Fibroblast of pulmonary artery (primary cell): ENCODE data around the gene TNS1.
A peak's percentile ranks its signal among the peaks of the same experiment; 100 is the strongest.

Experiments
- DNase-seq: peaks from one replicate; pipeline ENCODE4 v3.0.0-alpha.2; 2010; ENCODE audit warnings: low read depth
- H3K4me3 ChIP-seq: replicated peaks from 2 replicates; pipeline ENCODE4 v1.5.1; 2011; ENCODE audit warnings: low read depth, mild to moderate bottlenecking, control low read depth, low read length, moderate library complexity
- TF ChIP-seq, protein P1 (sequence below): IDR thresholded peaks from 2 replicates; pipeline ENCODE4 v1.5.1; 2011; ENCODE audit warnings: mild to moderate bottlenecking, control low read depth, low read length, inconsistent platforms; ENCODE audit errors: missing control alignments

Gene TNS1

DNA sequence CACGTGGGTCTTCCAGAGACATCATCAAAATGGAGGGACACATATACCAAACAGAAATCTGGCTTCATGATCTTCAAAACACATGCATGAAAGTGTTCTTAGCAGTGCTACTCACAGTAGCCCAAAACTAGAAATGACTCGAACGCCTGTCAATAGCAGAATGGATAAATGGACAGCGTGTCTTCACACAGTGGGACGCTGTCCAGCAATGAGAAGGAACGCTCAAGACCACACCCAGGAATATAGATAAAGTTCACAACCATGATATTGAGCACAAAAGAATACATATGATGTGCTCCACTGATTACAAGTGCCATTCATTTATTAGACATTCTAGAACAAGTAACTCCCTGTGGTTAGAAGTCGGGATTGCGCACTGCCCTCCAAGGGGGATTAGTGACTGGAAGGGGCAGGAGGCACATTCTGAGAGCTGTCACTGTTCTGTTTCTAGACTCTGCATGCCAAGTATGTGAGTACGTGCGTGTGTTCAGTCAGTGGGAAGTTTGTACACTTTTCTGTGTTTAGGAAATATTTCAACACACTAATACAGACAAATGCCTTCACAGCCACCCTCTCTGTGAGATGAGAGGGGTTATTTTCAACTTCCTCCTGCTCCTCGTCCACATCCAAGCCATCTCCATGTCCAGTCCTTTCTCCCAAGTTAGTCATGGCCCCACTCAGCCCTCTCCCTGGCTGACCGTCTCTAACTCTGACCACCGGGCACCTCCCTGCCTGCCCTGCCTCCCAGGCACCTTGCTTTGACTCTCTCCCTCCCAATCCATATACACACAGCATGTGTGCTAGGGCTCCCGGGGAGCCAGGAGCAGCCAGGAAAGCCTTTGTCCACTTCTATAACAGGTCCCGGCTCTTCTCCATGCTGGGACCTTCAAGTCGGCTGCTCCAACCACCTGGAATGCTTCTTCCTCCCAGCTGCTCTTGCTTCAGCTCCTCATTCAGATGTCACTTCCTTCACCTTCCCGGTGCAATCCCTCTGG lies 26.9 kb upstream of the TNS1 start:
- TF ChIP-seq, protein P1, sequence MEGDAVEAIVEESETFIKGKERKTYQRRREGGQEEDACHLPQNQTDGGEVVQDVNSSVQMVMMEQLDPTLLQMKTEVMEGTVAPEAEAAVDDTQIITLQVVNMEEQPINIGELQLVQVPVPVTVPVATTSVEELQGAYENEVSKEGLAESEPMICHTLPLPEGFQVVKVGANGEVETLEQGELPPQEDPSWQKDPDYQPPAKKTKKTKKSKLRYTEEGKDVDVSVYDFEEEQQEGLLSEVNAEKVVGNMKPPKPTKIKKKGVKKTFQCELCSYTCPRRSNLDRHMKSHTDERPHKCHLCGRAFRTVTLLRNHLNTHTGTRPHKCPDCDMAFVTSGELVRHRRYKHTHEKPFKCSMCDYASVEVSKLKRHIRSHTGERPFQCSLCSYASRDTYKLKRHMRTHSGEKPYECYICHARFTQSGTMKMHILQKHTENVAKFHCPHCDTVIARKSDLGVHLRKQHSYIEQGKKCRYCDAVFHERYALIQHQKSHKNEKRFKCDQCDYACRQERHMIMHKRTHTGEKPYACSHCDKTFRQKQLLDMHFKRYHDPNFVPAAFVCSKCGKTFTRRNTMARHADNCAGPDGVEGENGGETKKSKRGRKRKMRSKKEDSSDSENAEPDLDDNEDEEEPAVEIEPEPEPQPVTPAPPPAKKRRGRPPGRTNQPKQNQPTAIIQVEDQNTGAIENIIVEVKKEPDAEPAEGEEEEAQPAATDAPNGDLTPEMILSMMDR = no peak
- DNase-seq = peak; percentile 23
- H3K4me3 ChIP-seq = no peak overlapping the region

DNA sequence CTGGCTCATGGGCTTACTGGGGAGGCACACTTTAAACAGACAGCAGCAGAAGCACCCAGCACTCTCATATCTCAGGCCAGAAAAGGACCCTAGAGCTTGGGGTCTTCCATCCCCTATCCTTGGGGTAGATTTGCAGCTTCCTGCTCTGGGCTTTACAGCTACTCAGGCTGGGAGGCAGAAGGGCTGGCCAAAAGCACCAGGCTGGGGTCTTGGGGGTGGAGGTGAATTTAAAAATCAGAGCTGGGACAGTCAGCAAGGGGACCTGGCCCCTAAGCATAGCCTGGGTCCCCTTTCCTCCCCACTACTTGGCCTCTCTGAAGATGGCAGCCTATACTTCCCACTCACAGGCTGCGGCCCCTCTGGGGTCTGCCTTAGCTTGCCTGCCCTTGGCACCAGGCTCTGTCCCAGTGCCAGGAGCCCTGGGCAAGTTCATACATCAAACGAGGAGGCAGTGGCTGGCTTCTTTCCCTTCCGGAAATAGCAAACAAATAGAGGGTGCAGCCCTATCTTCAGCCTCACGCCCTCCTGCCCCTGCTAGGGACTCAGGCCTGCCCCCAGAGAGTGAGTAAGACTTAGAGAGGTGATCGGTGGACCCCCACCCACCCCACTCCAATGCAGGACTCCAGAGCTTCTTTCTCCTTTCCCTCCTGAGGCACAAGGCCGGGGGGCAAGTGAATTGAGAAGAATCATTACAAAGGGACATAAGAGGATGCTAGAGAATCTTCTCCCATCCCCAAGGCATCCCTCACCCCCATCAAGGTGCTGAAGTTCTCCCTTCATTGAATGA lies 26.0 kb upstream of the TNS1 start:
- no peak overlapping the region for H3K4me3 ChIP-seq
- TF ChIP-seq, protein P1 = no peak
- DNase-seq = no peak

DNA sequence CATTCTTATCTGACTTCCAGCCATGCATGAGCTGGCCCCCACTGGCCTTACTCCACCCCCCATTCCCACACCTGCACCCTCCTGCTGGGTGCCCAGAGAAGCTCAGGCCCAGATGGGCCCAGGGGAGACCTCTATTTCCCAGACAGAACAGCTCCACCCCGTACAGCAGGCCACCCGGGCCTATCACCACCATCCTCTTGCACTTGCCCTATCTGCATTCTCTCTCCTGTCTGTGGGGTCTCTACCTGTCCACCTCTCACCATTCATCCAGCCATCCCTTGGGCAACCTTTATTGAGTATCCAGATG lies 25.3 kb upstream of the TNS1 start:
- no peak for DNase-seq
- H3K4me3 ChIP-seq = no peak overlapping the region
- TF ChIP-seq, protein P1 = no peak

GRCh38 chr2:218027426-218028188 lies 24.8 kb upstream of the TNS1 start:
- no peak for DNase-seq
- H3K4me3 ChIP-seq = no peak overlapping the region
- TF ChIP-seq, protein P1 = no peak

- no peak for DNase-seq
- no peak overlapping the region for H3K4me3 ChIP-seq
- TF ChIP-seq, protein P1 = no peak
These were observed 24.1 kb upstream of the TNS1 start for GRCh38 chr2:218026676-218027425.

- DNase-seq = no peak
- no peak overlapping the region for H3K4me3 ChIP-seq
- TF ChIP-seq, protein P1 = no peak
These were observed 23.4 kb upstream of the TNS1 start for GRCh38 chr2:218026244-218026643.
